Measurements from ENCODE around the gene IFITM1. TPM values are rescaled to one million over a fixed set of nuclear protein-coding genes. Genes with fewer than 3 reads are reported as not detected.

Gene IFITM1
- total and polyA plus RNA-seq, 9 of the 15 experiments (the other 6 are each of a cell fraction or from before 2014, with no cell fraction given), result 691 to 5,579 (median 974) TPM

DNA sequence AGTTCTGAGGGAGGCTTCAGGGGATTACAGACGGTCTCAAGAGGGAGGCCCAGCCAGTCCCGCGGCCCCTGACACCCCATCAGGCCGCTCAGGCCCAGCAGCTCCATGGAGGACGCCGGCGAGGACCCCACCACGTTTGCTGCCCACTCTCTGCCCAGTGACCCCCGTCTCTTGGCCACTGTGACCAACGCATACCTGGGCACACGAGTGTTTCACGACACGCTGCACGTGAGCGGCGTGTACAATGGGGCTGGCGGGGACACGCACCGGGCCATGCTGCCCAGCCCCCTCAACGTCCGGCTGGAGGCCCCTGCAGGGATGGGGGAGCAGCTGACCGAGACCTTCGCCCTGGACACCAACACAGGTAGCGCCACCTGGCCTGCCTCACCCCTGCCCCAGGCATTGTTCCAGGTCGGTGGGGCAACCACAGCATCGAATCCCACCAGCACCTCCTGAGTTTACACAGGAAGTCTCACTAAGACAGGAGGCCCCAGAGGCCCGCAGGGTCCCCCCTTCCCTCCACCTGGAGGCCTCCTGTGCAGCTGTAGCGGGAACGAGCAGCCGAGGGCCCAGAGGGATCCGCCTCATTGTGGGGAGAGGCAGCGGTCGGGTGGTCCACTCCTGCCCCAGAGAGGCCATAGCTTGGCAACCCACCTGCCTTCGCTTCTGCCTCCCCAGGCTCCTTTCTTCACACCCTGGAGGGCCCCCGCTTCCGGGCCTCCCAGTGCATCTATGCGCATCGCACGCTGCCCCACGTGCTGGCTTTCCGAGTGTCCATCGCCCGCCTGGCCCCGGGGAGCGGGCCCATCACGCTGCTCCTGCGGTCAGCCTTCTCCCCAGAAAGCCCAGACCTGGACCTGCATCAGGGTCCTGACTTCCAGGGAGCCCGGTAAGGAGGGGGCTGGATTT, 23.9 kb upstream of the IFITM1 start:
- intact Hi-C loops (cut with micrococcal nuclease), result no loop called here
- H4K20me1 ChIP-seq (replicated peaks; ENCODE audit: control insufficient read depth, insufficient read depth, low read length), result no peaks in the 10 kb centered on the region
- H3K9ac ChIP-seq (ENCODE audit: insufficient read depth in 1 of 2, low read depth in 2 of 2, low read length in 2 of 2), result peak overlapping the region; percentile 55 to 94
- ChIA-PET CTCF (ENCODE audit: low intra/inter-chr PET ratio) (interaction anchor here (0.7 kb wide), 1 partner anchor 40 kb away, joined by 3 read pairs; no protein-coding TSS in a partner anchor), POLR2A (interaction anchor here (0.7 to 1.7 kb wide), 4 partner anchors 8 to 83 kb away, joined by 3 to 5 read pairs (median 4); partner anchors contain the start of genes BET1L and RIC8A)
- ATAC-seq (no peak), DNase-seq (ENCODE audit: extremely low read depth in 1 of 4, low spot score in 3 of 4) (no peak), FAIRE-seq (no peak)
- H2AFZ ChIP-seq (ENCODE audit: low read depth, low read length), result no peak overlapping the region
- in situ Hi-C loops (cut with MboI), result no loop called here
- peak overlapping the region; percentile 66 for H3K4me2 ChIP-seq (ENCODE audit: insufficient read depth, low read length)
- no peaks in the 10 kb centered on the region for H3K9me3 ChIP-seq (replicated peaks; ENCODE audit: control insufficient read depth, insufficient read depth, low read depth, low read length)
- peaks cover 37% of the 10 kb centered on the region for H3K79me2 ChIP-seq (ENCODE audit: control insufficient read depth, insufficient read depth, low read length)
- BruUV-seq (replicated peaks), result TSS peak; percentile 35
- no peaks in the 10 kb centered on the region for H3K27me3 ChIP-seq (ENCODE audit: control insufficient read depth in 2 of 2, insufficient read depth in 2 of 2, low read length in 2 of 2)
- peak overlapping the region; percentile 58 for H3K4me3 ChIP-seq
- peaks cover 13 to 90% of the 10 kb centered on the region in 2 experiments; a peak in 4 of 5 replicates for H3K4me1 ChIP-seq (replicated peaks in 1 of 2; ENCODE audit: control insufficient read depth in 2 of 2, insufficient read depth in 2 of 2, low read length in 2 of 2)
- H3K9me1 ChIP-seq (ENCODE audit: control insufficient read depth, insufficient read depth, low read length), result no peaks in the 10 kb centered on the region
- H3K27ac ChIP-seq (ENCODE audit: extremely low read depth, low read depth, low read length), result peak overlapping the region; percentile 43; the same call in 2 of the 3 replicates
- H3K36me3 ChIP-seq (ENCODE audit: control insufficient read depth, insufficient read depth, low read length), result peaks cover 54% of the 10 kb centered on the region; the same call in 2 of the 3 replicates
- WGBS (ENCODE audit: insufficient coverage, low coverage, missing lambda C conversion rate), result 77% methylated on average over 40 of the region's 48 CpGs
- TF ChIP-seq ZNF324 (CRISPR knock-in tag; IDR thresholded peaks at IDR 0.05) (no peak), CBX2 (IDR thresholded peaks at IDR 0.05; ENCODE audit: insufficient read depth, low read length, poor library complexity, severe bottlenecking) (no peak), MBD2 (IDR thresholded peaks at IDR 0.05; ENCODE audit: borderline replicate concordance, low read depth) (no peak), RBFOX2 (IDR thresholded peaks at IDR 0.05; ENCODE audit: low read depth, low read length) (0 out of 2 replicates have a peak, but pooled peaks have one; percentile 43), CEBPG (CRISPR knock-in tag; IDR thresholded peaks at IDR 0.05) (no peak), CEBPG (tag; conservative IDR thresholded peaks at IDR 0.05 in 1 of 2, IDR thresholded peaks at IDR 0.05 in 1 of 2) (no peak), HMGN3 (IDR thresholded peaks at IDR 0.05; ENCODE audit: borderline replicate concordance, extremely low read depth, insufficient read length, low read depth, low read length) (peak; percentile 5), HDAC2 (IDR thresholded peaks at IDR 0.05) (no peak), ARHGAP35 (IDR thresholded peaks at IDR 0.05; ENCODE audit: partially characterized antibody) (no peak), POLR2G (IDR thresholded peaks at IDR 0.05; ENCODE audit: low read depth, low read length) (peak; percentile 21; the same call in 1 of the 2 replicates)
- TF ChIP-seq, protein P1, sequence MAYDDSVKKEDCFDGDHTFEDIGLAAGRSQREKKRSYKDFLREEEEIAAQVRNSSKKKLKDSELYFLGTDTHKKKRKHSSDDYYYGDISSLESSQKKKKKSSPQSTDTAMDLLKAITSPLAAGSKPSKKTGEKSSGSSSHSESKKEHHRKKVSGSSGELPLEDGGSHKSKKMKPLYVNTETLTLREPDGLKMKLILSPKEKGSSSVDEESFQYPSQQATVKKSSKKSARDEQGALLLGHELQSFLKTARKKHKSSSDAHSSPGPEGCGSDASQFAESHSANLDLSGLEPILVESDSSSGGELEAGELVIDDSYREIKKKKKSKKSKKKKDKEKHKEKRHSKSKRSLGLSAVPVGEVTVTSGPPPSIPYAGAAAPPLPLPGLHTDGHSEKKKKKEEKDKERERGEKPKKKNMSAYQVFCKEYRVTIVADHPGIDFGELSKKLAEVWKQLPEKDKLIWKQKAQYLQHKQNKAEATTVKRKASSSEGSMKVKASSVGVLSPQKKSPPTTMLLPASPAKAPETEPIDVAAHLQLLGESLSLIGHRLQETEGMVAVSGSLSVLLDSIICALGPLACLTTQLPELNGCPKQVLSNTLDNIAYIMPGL (CRISPR knock-in tag; IDR thresholded peaks at IDR 0.05), result no peak
- TF ChIP-seq, protein P2, sequence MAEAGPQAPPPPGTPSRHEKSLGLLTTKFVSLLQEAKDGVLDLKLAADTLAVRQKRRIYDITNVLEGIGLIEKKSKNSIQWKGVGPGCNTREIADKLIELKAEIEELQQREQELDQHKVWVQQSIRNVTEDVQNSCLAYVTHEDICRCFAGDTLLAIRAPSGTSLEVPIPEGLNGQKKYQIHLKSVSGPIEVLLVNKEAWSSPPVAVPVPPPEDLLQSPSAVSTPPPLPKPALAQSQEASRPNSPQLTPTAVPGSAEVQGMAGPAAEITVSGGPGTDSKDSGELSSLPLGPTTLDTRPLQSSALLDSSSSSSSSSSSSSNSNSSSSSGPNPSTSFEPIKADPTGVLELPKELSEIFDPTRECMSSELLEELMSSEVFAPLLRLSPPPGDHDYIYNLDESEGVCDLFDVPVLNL (CRISPR knock-in tag; IDR thresholded peaks at IDR 0.05; ENCODE audit: low read depth), result no peak
- TF ChIP-seq, protein P3, sequence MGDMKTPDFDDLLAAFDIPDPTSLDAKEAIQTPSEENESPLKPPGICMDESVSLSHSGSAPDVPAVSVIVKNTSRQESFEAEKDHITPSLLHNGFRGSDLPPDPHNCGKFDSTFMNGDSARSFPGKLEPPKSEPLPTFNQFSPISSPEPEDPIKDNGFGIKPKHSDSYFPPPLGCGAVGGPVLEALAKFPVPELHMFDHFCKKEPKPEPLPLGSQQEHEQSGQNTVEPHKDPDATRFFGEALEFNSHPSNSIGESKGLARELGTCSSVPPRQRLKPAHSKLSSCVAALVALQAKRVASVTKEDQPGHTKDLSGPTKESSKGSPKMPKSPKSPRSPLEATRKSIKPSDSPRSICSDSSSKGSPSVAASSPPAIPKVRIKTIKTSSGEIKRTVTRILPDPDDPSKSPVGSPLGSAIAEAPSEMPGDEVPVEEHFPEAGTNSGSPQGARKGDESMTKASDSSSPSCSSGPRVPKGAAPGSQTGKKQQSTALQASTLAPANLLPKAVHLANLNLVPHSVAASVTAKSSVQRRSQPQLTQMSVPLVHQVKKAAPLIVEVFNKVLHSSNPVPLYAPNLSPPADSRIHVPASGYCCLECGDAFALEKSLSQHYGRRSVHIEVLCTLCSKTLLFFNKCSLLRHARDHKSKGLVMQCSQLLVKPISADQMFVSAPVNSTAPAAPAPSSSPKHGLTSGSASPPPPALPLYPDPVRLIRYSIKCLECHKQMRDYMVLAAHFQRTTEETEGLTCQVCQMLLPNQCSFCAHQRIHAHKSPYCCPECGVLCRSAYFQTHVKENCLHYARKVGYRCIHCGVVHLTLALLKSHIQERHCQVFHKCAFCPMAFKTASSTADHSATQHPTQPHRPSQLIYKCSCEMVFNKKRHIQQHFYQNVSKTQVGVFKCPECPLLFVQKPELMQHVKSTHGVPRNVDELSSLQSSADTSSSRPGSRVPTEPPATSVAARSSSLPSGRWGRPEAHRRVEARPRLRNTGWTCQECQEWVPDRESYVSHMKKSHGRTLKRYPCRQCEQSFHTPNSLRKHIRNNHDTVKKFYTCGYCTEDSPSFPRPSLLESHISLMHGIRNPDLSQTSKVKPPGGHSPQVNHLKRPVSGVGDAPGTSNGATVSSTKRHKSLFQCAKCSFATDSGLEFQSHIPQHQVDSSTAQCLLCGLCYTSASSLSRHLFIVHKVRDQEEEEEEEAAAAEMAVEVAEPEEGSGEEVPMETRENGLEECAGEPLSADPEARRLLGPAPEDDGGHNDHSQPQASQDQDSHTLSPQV (IDR thresholded peaks at IDR 0.05), result no peak

All from K562 (cell line).